Esophagus muscularis mucosa (tissue), 4 donors: ENCODE measurements around the gene UBE2M. TPM values are rescaled to one million over a fixed set of nuclear protein-coding genes. Genes with fewer than 3 reads are reported as not detected.

Experiments
- DNase-seq: peaks from one replicate; pipeline ENCODE4 v3.0.0-alpha.2; 2017; ENCODE audit errors: extremely low spot score
- H3K27ac ChIP-seq, 4 donors: fragments of 200-600 bp; sonication (generic); replicated peaks in 1 of 4; 1 replicate in 3 of 4; 2 replicates in 1 of 4; pipeline ENCODE4 v1.5.1; 2016 to 2019; ENCODE audit warnings: mild to moderate bottlenecking in 1 of 4
- H3K27me3 ChIP-seq, 4 donors: fragments of 200-600 bp; sonication (generic); one replicate each; pipeline versions ENCODE4 v1.5.1 to v1.6.0; 2016 to 2019
- H3K36me3 ChIP-seq, 4 donors: fragments of 200-600 bp; sonication (generic); one replicate each; pipeline ENCODE4 v1.5.1; 2016 to 2019
- H3K4me1 ChIP-seq, 4 donors: fragments of 200-600 bp; sonication (generic); one replicate each; pipeline ENCODE4 v1.5.1; 2016 to 2019
- H3K4me3 ChIP-seq, 4 donors: fragments of 200-600 bp; sonication (generic); 1 replicate in 2 of 4; 2 replicates in 2 of 4; pipeline ENCODE4 v1.5.1; 2016 to 2019; ENCODE audit warnings: mild to moderate bottlenecking in 4 of 4, moderate library complexity in 1 of 4
- H3K9me3 ChIP-seq, 4 donors: fragments of 200-600 bp; sonication (generic); 1 replicate in 3 of 4; 2 replicates in 1 of 4; pipeline ENCODE4 v1.5.1; 2016 to 2019
- CTCF ChIP-seq, 3 experiments: fragments of 200-600 bp in 2 of 3; fragments of 450-650 bp in 1 of 3; sonication (generic) in 2 of 3; IDR thresholded peaks; one replicate each; pipeline ENCODE4 v1.5.1; 2017 to 2019; ENCODE audit warnings: antibody characterized with exemption in 3 of 3, mild to moderate bottlenecking in 2 of 3, moderate library complexity in 1 of 3
- EP300 ChIP-seq: sonication (generic); formaldehyde crosslinking; IDR thresholded peaks from one replicate; pipeline ENCODE4 v1.6.1; 2017; ENCODE audit warnings: antibody characterized with exemption
- POLR2A ChIP-seq: fragments of 450-650 bp; IDR thresholded peaks from one replicate; pipeline ENCODE4 v1.6.1; 2017; ENCODE audit warnings: antibody characterized with exemption, moderate library complexity, mild to moderate bottlenecking, low read depth
- POLR2AphosphoS5 ChIP-seq, 2 donors: sonication (generic); formaldehyde crosslinking; IDR thresholded peaks; one replicate each; pipeline ENCODE4 v1.6.1; 2017; ENCODE audit warnings: antibody characterized with exemption in 2 of 2
- WGBS: methylation state at CpG from one replicate; pipeline ENCODE4 v1.1.5; 2018; 5-methylcytosine and 5-hydroxymethylcytosine counted together
- intact Hi-C: fragments of 100-400 bp; cut with DNase I; formaldehyde crosslinking; loops from one replicate; pipeline ENCODE4 v1.15.1; 2023
- total RNA-seq, 4 donors: library from RNA; depleted of rRNA; stranded (reverse); fragments of >200 nt; gene quantifications; one replicate each; pipeline versions ENCODE4 v1.1.0 to v1.2.1, GENCODE V29; 2016

Gene UBE2M
- total RNA-seq, 4 donors from 2014 or later = 36.1 to 54.9 (median 45.8) TPM

GRCh38 chr19:58563034-58563573 lies 4.7 kb upstream of the UBE2M start:
- Histone ChIP-seq H3K9me3 (no peaks in the 10 kb centered on the region), H3K27me3 (peaks cover 0 to 8% (median 0%) of the 10 kb centered on the region in 4 donors), H3K36me3 (peaks cover 0 to 15% (median 9%) of the 10 kb centered on the region in 4 donors), H3K4me3 (peak overlapping the region; percentile 50 to 63 (median 54)), H3K27ac (peak overlapping the region; percentile 64 to 83 (median 72)), H3K4me1 (peaks cover 32 to 45% (median 45%) of the 10 kb centered on the region in 4 donors)
- intact Hi-C loops = no loop called here
- DNase-seq = no peak
- TF ChIP-seq POLR2A = no peak
- TF ChIP-seq POLR2AphosphoS5 (IDR thresholded peaks at IDR 0.05) = no peak
- TF ChIP-seq CTCF (IDR thresholded peaks at IDR 0.05) = no peak
- no peak for TF ChIP-seq EP300
- 17% methylated on average over 18 of the region's 40 CpGs for WGBS

GRCh38 chr19:58562122-58563033 lies 4.0 kb upstream of the UBE2M start:
- Histone ChIP-seq H3K27ac (peak overlapping the region; percentile 64 to 83 (median 72)), H3K4me3 (peak overlapping the region; percentile 50 to 63 (median 54)), H3K4me1 (peaks cover 35 to 50% (median 49%) of the 10 kb centered on the region in 4 donors), H3K36me3 (peaks cover 0 to 13% (median 7%) of the 10 kb centered on the region in 4 donors), H3K9me3 (no peaks in the 10 kb centered on the region), H3K27me3 (peaks cover 0 to 8% (median 0%) of the 10 kb centered on the region in 4 donors)
- 14% methylated on average over 19 of the region's 107 CpGs for WGBS
- intact Hi-C loops = no loop called here
- TF ChIP-seq POLR2AphosphoS5 (IDR thresholded peaks at IDR 0.05) = peak; percentile 13 to 56
- no peak for TF ChIP-seq POLR2A
- no peak for TF ChIP-seq CTCF (IDR thresholded peaks at IDR 0.05)
- no peak for TF ChIP-seq EP300
- no peak for DNase-seq

GRCh38 chr19:58561373-58562121 lies 3.1 kb upstream of the UBE2M start:
- Histone ChIP-seq H3K4me3 (peak overlapping the region; percentile 50 to 63 (median 54)), H3K36me3 (peaks cover 4 to 14% (median 9%) of the 10 kb centered on the region in 4 donors), H3K27me3 (peaks cover 0 to 8% (median 0%) of the 10 kb centered on the region in 4 donors), H3K4me1 (peaks cover 43 to 58% (median 58%) of the 10 kb centered on the region in 4 donors), H3K9me3 (no peaks in the 10 kb centered on the region), H3K27ac (peak overlapping the region; percentile 64 to 83 (median 72))
- no peak for TF ChIP-seq CTCF (IDR thresholded peaks at IDR 0.05)
- TF ChIP-seq POLR2A = no peak
- TF ChIP-seq EP300 = no peak
- no peak for TF ChIP-seq POLR2AphosphoS5 (IDR thresholded peaks at IDR 0.05)
- intact Hi-C loops = no loop called here
- no peak for DNase-seq
- WGBS = 60% methylated on average over 9 of the region's 16 CpGs

- Histone ChIP-seq H3K9me3 (no peaks in the 10 kb centered on the region), H3K4me1 (peaks cover 50 to 64% (median 64%) of the 10 kb centered on the region in 4 donors), H3K27me3 (peaks cover 0 to 8% (median 0%) of the 10 kb centered on the region in 4 donors), H3K27ac (no peak overlapping the region), H3K4me3 (no peak overlapping the region), H3K36me3 (peaks cover 9 to 15% (median 13%) of the 10 kb centered on the region in 4 donors)
- DNase-seq = no peak
- TF ChIP-seq EP300 (no peak), POLR2A (no peak), CTCF (IDR thresholded peaks at IDR 0.05) (no peak), POLR2AphosphoS5 (IDR thresholded peaks at IDR 0.05) (no peak)
- intact Hi-C loops = no loop called here
Observed at GRCh38 chr19:58560921-58561320, 2.5 kb upstream of the UBE2M start.
